SK-N-MC (cell line): ENCODE results near the gene CXXC1.

Source experiments
- EZH2 ChIP-seq: fragments of 200-600 bp; sonication (generic); IDR thresholded peaks from one replicate; pipeline ENCODE4 v1.6.1; 2017; ENCODE audit warnings: antibody characterized with exemption
- FOXP2 ChIP-seq: optimal IDR thresholded peaks from 2 replicates; pipeline ENCODE3; 2011; ENCODE audit warnings: mild to moderate bottlenecking, moderate library complexity; ENCODE audit not compliant: insufficient read depth; ENCODE audit errors: extremely low read length, control extremely low read depth
- POLR2AphosphoS5 ChIP-seq: IDR thresholded peaks from 2 replicates; pipeline ENCODE4 v1.6.1; 2012; ENCODE audit warnings: mild to moderate bottlenecking, low read depth, low read length, borderline replicate concordance

DNA sequence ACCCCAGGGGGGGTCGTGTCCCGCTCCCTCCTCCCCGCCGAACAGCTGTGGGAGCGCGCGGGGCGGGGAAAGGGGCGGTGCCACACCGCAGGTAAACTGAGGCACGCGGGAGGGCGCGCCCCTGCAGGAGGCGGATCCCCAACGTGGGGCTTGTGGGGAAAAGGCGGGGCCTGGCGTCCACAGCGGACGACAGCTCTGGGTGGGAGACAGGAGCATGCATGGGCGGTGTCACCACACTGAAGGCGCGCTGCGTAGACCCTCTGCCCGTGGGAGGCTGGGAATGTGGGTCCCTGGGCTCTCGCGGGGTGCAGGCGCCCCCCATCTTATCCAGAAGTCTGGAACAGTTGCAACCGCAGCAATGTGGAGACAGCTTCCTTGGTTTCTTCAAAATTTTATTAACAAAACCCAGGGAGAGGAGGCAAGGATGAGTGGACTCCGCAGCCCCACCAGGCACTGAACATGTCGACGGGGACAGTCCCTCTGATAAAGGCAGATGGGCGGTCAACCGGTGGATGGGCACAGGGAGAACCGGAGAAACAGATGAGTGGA, 5.4 kb downstream of the CXXC1 start:
- no peak for TF ChIP-seq POLR2AphosphoS5
- TF ChIP-seq EZH2 = no peak
- no peak for TF ChIP-seq FOXP2
